Right lobe of liver (tissue), 4 donors: Measurements from ENCODE around the gene PEDS1.

Experiments used
- CTCF ChIP-seq, 4 donors: fragments of 200-600 bp in 3 of 4; fragments of 450-650 bp in 1 of 4; IDR thresholded peaks; one replicate each; pipeline versions ENCODE4 v1.5.1 to v1.8.0; 2016 to 2022; ENCODE audit warnings: antibody characterized with exemption in 4 of 4, mild to moderate bottlenecking in 2 of 4
- POLR2A ChIP-seq: fragments of 450-650 bp; IDR thresholded peaks from one replicate; pipeline ENCODE4 v1.6.1; 2017; ENCODE audit warnings: antibody characterized with exemption, mild to moderate bottlenecking
- donor health status: DM: no; HTN: no; CAD: no.
- donor health status: DM: no; HTN: no; CAD: no.
- donor health status: DM: no; HTN: yes; CAD: no.

- TF ChIP-seq CTCF (IDR thresholded peaks at IDR 0.05) (no peak), POLR2A (no peak)
Measured at GRCh38 chr20:50153153-50153499, 397 bp downstream of the PEDS1 start.
